ENCODE measurements around the gene XPO4.

XPO4 gene

GRCh38 chr13:20728579-20729311, 173.8 kb downstream of the XPO4 start:
- no peak for DNase-seq (ENCODE audit: low read depth)

DNA sequence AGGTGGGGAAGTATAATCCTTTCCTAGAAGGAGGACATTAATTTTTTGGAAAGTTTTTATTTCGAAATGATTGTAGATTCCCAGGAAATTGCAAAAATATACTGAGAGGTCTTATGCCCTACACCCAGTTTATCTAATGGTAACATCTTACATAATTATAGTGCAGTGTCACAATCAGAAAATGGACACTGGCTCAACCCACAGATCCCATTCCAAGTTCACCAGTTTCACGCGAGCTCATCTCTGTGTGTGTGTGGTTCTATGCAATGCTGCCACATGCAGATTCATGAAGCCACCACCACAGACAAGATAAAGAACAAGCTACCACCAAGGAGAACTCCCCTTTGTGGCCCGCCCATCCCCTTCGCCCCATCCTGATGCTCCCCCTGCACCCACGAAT, 174.7 kb downstream of the XPO4 start:
- no peak for DNase-seq (ENCODE audit: low read depth)
